Measurements from ENCODE around the gene TRPM3. TPM values are rescaled to one million over a fixed set of nuclear protein-coding genes. Genes with fewer than 3 reads are reported as not detected.

TRPM3 gene
- total RNA-seq, 2 experiments from 2014 or later: not detected

DNA sequence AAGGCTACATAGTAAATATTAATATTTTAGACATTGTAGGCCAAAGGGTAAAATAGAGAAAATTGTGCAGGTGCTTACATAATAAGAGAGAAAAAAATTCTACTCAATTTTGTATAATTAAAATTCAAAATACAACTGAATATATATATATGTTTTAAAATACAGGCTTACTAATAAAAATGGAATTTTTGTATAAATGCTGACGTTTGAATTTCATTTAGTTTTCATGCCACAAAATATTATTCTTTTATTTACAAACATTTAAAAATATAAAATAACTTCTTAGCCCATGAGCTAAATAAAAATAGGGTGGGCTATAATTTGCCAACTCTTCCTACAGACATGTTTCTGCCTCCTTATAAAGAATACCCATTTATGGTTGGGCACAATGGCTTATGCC, 328.6 kb downstream of the TRPM3 start:
- H3K27me3 Mint-ChIP-seq: peaks cover 6% of the 10 kb centered on the region

DNA sequence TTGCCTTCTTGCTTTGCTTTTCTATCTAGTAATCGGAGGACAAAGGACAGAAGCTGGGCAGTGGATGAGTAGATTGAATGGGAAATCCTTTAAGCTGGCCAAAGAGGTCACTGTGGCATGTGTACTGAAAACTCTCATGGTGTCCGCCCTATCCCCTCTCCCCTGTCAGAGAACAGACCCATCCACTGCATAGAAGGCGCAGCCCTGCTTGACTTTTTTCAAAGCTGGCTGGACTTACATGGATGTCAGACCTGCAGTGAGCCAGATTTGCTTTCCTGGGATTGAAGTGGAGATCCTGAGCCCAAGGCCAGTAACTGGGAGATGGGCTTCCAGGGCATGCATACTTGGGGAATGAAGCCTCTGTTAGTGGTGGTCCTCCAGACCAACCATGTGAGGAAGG, 329.5 kb downstream of the TRPM3 start:
- Histone ChIP-seq H3K27ac (ENCODE audit: low read depth in 1 of 2, low read length in 2 of 2) (no peak overlapping the region), H3K4me3 (ENCODE audit: low read length) (no peak overlapping the region), H3K36me3 (ENCODE audit: insufficient read depth, low read length) (no peaks in the 10 kb centered on the region), H3K9me3 (ENCODE audit: control insufficient read depth in 1 of 2, insufficient read depth in 1 of 2, low read length in 2 of 2) (no peaks in the 10 kb centered on the region), H3K4me1 (ENCODE audit: insufficient read depth, low read length) (no peaks in the 10 kb centered on the region), H3K27me3 (ENCODE audit: control insufficient read depth in 1 of 2, insufficient read depth in 2 of 2, low read length in 2 of 2) (no peaks in the 10 kb centered on the region)
- Mint-ChIP-seq H3K9me3 (no peaks in the 10 kb centered on the region), H3K27ac (no peak overlapping the region), H3K36me3 (ENCODE audit: low read depth) (no peaks in the 10 kb centered on the region), H3K4me1 (ENCODE audit: low read depth) (no peaks in the 10 kb centered on the region), H3K4me3 (no peak overlapping the region), H3K27me3 (peaks cover 3% of the 10 kb centered on the region)
- POLR2A ChIA-PET: no interaction called here
- no peak for DNase-seq
- CTCF ChIA-PET: no interaction called here
- TF ChIP-seq, protein P1, sequence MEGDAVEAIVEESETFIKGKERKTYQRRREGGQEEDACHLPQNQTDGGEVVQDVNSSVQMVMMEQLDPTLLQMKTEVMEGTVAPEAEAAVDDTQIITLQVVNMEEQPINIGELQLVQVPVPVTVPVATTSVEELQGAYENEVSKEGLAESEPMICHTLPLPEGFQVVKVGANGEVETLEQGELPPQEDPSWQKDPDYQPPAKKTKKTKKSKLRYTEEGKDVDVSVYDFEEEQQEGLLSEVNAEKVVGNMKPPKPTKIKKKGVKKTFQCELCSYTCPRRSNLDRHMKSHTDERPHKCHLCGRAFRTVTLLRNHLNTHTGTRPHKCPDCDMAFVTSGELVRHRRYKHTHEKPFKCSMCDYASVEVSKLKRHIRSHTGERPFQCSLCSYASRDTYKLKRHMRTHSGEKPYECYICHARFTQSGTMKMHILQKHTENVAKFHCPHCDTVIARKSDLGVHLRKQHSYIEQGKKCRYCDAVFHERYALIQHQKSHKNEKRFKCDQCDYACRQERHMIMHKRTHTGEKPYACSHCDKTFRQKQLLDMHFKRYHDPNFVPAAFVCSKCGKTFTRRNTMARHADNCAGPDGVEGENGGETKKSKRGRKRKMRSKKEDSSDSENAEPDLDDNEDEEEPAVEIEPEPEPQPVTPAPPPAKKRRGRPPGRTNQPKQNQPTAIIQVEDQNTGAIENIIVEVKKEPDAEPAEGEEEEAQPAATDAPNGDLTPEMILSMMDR (IDR thresholded peaks at IDR 0.05): no peak
- intact Hi-C loops (cut with DNase I, micrococcal nuclease): no loop called here
- no peak for ATAC-seq (ENCODE audit: poor library complexity)

More for the DNA sequence above, 328.6 kb downstream of the TRPM3 start:
- Histone ChIP-seq H3K4me1 (ENCODE audit: insufficient read depth, low read length) (no peaks in the 10 kb centered on the region), H3K9me3 (ENCODE audit: control insufficient read depth in 1 of 2, insufficient read depth in 1 of 2, low read length in 2 of 2) (no peaks in the 10 kb centered on the region), H3K36me3 (ENCODE audit: insufficient read depth, low read length) (no peaks in the 10 kb centered on the region), H3K4me3 (ENCODE audit: low read length) (no peak overlapping the region), H3K27ac (ENCODE audit: low read depth in 1 of 2, low read length in 2 of 2) (no peak overlapping the region), H3K27me3 (ENCODE audit: control insufficient read depth in 1 of 2, insufficient read depth in 2 of 2, low read length in 2 of 2) (no peaks in the 10 kb centered on the region)
- intact Hi-C loops (cut with DNase I, micrococcal nuclease): no loop called here
- ChIA-PET POLR2A (no interaction called here), CTCF (no interaction called here)
- H3K36me3 Mint-ChIP-seq (ENCODE audit: low read depth): no peaks in the 10 kb centered on the region
- no peak overlapping the region for H3K4me3 Mint-ChIP-seq
- DNase-seq (no peak), ATAC-seq (ENCODE audit: poor library complexity) (no peak)
- H3K27ac Mint-ChIP-seq: no peak overlapping the region
- no peaks in the 10 kb centered on the region for H3K4me1 Mint-ChIP-seq (ENCODE audit: low read depth)
- no peaks in the 10 kb centered on the region for H3K9me3 Mint-ChIP-seq
- TF ChIP-seq, protein P1 (IDR thresholded peaks at IDR 0.05): no peak

DNA sequence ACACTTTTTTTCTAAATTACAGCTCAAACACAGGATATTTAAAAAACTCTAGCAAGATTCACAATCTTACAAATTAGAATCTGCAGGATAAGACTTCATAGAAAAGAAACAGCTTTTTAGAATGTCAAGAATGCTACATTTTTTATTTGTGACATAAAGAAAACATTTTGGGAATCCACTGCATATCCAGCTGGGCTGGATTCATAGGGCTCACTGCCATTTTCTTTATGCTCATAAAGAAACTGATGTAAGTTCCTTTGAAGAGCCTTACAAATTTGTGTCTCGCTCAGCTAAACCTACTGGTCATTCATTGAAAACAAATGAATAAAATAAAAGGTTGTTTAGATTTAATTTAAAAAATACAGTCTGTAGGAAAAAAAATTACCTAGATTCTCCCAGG, 332.3 kb downstream of the TRPM3 start:
- no peak overlapping the region for H3K27ac ChIP-seq (ENCODE audit: low read depth in 1 of 2, low read length in 2 of 2)
- no peaks in the 10 kb centered on the region for H3K4me1 ChIP-seq (ENCODE audit: insufficient read depth, low read length)
- ATAC-seq (ENCODE audit: poor library complexity): no peak
- no peaks in the 10 kb centered on the region for H3K9me3 ChIP-seq (ENCODE audit: control insufficient read depth in 1 of 2, insufficient read depth in 1 of 2, low read length in 2 of 2)
- Mint-ChIP-seq H3K27me3 (peaks cover 3% of the 10 kb centered on the region), H3K4me1 (ENCODE audit: low read depth) (no peaks in the 10 kb centered on the region), H3K27ac (no peak overlapping the region), H3K9me3 (no peaks in the 10 kb centered on the region), H3K36me3 (ENCODE audit: low read depth) (no peaks in the 10 kb centered on the region), H3K4me3 (no peak overlapping the region)
- ChIA-PET CTCF (interaction anchor here (1.4 kb wide), 1 partner anchor 14 kb away, joined by 3 read pairs; no protein-coding TSS in a partner anchor), POLR2A (no interaction called here)
- H3K36me3 ChIP-seq (ENCODE audit: insufficient read depth, low read length): no peaks in the 10 kb centered on the region
- no peaks in the 10 kb centered on the region for H3K27me3 ChIP-seq (ENCODE audit: control insufficient read depth in 1 of 2, insufficient read depth in 2 of 2, low read length in 2 of 2)
- intact Hi-C loops (cut with DNase I, micrococcal nuclease): loop anchor here in 1 of 2 experiments (10.0 kb wide), 1 partner anchor 56 kb away; no protein-coding TSS in a partner anchor
- no peak for DNase-seq
- TF ChIP-seq, protein P1 (IDR thresholded peaks at IDR 0.05): no peak
- no peak overlapping the region for H3K4me3 ChIP-seq (ENCODE audit: low read length)

All from CD4-positive, alpha-beta T cell (primary cell).